Measurements from ENCODE around the gene ALDH1B1.

ALDH1B1 gene

GRCh38 chr9:38417003-38417945, 24.8 kb downstream of the ALDH1B1 start:
- DNase-seq (ENCODE audit: low spot score) = peak; percentile 29

DNA sequence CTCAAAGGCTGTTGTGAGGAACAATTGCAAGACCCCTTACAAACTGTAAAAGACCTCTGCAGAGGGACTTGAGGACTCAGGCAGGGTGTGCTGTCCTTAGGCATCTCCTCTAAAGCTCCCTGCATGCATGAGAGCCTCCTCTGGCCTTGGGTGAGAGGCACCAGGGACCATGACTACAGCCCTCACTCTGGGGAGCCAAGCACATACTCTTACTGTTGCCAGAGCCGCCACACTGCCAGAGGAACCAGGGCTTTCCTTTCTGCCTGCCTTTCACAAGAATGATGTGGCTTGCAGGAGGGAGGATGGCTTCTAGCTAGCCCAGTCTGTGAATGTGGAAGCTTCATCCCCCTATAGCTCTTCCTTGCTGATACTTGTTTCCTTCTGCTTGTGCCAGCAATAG, 25.9 kb downstream of the ALDH1B1 start:
- DNase-seq (ENCODE audit: low spot score) = no peak

GRCh38 chr9:38419181-38419580, 26.7 kb downstream of the ALDH1B1 start:
- DNase-seq (ENCODE audit: low spot score) = no peak

DNA sequence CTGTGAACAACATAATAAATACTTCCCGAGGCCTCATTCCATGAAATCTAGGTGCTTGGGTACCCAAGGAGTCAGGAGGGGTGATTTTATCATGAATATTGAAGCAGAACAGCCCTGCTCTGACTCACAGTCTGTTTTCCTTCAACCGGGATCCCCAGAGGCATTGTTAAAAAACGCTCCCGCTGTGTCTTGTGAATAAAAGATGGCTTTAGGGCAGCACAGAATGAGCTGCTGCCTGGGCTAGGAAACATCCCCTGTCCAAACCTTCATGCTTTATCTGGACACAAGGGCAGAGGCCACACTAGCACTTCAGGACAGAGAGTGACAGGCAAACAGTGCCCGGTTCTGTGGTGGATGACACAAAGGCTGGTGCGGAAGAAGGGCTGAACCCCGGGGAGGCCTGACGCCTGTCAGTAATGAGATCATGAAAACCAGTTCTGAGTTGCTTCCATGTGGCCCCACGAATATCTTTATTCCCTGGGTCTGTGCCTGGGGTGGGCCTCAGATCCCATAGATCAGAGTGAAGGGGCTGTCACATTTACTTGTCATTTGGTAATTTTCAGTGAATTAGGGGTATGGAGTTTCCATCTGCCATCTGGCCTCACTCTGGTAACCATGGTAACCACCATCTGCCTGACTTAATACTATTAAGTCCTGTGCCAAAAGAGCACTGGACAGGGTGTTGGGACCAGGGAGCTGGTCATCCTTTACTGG, 29.2 kb downstream of the ALDH1B1 start:
- DNase-seq (ENCODE audit: low spot score) = no peak

DNA sequence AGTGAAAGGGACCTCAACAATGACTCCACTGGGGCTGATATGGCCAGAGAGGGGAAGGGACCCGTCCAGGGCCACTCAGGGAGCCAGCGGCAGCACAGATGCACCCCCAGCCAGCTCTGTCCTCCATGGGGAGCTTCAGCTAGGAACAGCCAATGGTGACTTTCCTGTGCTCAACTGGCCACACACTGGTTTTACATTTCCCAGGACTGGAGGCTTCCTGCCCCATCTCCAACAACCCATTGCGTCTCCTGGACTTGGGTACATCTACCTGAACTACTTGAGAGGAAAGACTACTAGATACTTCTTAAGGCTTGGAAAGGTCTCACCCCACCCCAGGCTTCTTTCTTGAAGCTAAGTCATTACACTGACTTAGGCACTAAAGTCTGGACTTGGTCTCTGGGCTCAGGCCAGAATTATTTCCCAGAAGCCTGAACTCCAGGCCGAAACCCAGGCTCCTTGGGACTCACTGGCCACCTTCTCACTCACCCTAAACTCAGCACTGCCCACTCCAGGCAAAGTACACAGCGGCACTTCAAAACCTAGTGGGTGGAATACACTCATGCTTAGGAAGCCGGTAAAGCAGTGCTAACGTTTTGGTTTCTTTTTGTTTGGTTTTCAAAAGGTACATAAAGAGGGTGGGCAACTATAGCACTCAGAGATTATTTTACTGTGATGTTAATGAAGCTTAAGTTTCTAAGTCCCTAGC, 30.2 kb downstream of the ALDH1B1 start:
- DNase-seq (ENCODE audit: low spot score) = no peak

DNA sequence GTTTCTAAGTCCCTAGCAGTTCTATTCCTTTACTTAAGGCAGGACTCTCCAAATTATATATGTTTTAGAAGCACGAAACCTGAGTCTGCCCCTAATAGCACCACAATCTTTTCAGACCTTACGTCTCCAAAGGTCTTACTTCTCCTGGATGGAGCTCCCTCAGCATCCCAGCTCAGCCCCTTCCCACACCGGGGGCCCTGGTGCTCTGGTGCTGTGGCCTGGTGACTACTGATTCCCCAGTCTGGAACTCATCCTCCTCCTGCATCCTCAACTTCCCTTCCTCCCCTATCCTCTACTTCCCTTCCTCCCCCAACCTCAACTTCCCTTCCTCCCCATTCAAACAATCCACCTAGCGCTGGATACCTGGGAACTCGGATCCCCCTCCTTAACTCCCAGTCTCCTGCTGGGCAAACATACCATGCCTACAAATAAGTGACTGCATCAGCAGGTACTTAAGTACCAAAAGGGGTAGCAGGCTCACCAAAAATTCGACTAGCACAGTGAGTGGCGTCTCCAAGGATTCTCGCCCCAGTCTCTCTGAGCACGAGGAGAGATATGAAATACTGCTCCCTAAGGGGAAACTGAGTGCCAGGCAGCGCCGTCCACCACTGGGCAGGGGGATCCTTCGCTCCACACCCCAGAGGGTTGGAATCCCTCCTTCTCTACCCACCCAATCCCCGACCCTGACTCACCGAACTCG, 30.9 kb downstream of the ALDH1B1 start:
- DNase-seq (ENCODE audit: low spot score) = no peak

DNA sequence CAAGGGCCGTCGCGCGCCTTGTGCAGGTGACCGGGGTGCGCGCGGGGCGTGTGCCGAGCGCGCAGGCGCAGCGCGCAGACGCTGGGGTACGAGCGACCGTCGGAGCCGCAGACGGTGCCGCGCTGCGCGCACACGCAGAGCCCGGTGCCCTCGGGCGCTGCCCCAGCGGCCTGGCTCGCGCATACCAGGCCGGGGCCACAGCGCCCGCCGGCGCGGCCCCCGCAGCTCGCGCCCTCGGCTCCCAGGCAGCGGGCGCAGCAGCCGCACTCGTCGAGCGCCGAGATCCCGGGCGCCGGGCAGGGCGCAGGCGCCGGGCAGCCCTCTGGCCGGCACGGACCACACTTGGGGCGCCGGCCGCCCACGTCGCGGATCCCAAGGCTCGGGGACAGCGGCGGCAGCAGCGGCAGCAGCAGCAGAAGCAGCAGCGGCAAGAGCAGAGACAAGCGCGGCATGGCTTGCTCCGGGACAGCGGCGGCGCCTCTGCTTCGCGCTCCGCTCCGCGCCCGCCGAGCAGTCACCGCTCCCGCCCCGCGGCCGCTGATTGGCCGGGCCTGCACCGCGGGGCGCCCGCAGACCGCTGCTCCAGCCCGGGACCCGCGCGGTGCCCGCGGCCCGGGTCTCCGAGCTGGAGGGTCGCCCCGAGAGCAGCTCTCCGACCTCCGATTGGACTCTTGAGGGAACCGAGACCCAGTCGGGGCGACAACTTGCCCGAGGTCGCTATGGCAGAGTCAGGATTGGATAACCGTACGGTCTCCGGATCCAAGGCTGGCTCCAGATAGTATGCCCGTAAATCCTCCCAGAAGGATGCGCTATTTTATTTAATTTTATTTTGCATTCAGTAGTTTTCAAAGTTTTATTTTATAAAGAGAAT, 31.7 kb downstream of the ALDH1B1 start, which contains the start of gene IGFBPL1:
IGFBPL1 (minus strand) TSS at position 482 of the 871 bp plus-strand sequence; CDS start at position 452, 30 bp downstream.
- DNase-seq (ENCODE audit: low spot score) = peak; percentile 63

GRCh38 chr9:38424918-38425317, 32.4 kb downstream of the ALDH1B1 start:
- DNase-seq (ENCODE audit: low spot score) = no peak

DNA sequence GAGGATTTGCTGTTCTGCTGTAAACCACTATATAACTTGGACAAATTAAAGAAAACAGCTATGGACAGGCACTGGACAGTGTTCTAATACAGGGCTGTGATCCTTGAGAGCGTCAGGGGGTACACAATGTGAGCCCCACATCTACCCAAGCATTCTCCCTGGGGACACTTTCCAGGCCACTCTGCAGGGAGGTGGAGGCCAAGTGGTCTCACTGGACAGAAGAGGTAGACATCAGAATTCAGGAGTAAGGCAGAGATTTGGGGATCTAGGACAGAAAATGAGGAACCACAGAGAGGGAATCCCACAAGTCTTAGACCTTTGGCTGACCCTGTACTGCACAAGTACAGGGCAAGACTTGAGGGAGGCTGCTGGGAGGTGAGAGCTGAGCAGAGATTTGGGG, 35.6 kb downstream of the ALDH1B1 start:
- no peak for DNase-seq (ENCODE audit: low spot score)

GRCh38 chr9:38431116-38431515, 38.6 kb downstream of the ALDH1B1 start:
- no peak for DNase-seq (ENCODE audit: low spot score)

- no peak for DNase-seq (ENCODE audit: low spot score)
Measured at GRCh38 chr9:38432922-38433510, 40.5 kb downstream of the ALDH1B1 start.

GRCh38 chr9:38434365-38434764, 41.9 kb downstream of the ALDH1B1 start:
- no peak for DNase-seq (ENCODE audit: low spot score)

DNA sequence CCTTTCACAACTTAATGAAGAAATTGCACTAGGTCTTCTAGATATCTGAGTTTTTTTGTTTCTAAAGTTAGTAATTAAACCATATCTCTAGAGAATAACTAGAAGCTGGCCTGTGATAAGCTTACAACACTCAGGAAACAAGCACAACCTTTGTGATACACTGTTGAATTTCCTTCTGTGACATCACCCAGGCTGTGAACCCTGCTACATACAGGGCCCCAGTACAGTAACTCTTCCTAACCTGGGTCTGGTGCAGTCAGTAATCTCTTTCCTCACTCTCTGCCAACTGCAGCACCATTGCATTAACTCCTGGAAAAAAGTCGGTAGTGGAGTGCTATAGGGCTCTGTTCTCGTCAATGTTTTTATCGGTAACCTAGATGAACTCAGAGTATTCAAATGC, 42.4 kb downstream of the ALDH1B1 start:
- no peak for DNase-seq (ENCODE audit: low spot score)

- DNase-seq (ENCODE audit: low spot score) = no peak
Measured at GRCh38 chr9:38435521-38435920, 43.0 kb downstream of the ALDH1B1 start.

GRCh38 chr9:38436708-38437107, 44.2 kb downstream of the ALDH1B1 start:
- no peak for DNase-seq (ENCODE audit: low spot score)

GRCh38 chr9:38437193-38437823, 44.8 kb downstream of the ALDH1B1 start:
- peak; percentile 39 for DNase-seq (ENCODE audit: low spot score)

DNA sequence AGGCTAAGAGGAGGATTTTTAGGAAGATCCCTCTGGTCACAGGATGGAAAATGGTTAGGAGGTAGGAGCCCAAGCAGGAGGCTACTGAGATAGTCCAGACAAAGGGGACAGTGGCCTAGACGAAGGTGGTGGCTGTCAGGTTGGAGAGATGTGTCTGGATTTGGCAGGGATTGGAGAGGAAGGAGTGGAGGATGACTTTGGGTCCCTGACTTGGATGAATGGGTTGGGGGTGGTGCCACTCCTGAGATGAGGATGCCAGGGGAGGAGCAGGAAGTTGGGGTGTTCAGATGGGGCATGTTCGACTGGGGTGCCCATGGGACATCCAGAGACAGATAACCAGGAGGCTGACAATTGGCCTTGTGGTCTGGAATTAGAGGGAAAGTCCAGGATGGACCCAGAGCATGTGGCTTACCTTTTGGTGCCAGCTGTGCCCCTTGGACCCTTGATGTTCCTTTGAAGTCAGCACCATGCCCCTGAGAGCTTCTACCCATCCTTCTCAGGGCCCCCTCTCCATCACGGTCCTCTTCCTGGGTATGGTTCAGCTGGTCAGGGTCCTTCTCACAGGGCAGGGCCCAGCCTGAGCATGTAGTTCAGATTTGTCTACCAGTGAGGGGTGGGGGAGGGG, 46.9 kb downstream of the ALDH1B1 start:
- no peak for DNase-seq (ENCODE audit: low spot score)

- DNase-seq (ENCODE audit: low spot score) = no peak
Measured at GRCh38 chr9:38439916-38440301, 47.4 kb downstream of the ALDH1B1 start.

- no peak for DNase-seq (ENCODE audit: low spot score)
Measured at GRCh38 chr9:38440516-38440915, 48.0 kb downstream of the ALDH1B1 start.

All from HuH-7.5 (cell line).